ENCODE measurements around the gene GLCE. TPM values are rescaled to one million over a fixed set of nuclear protein-coding genes. Genes with fewer than 3 reads are reported as not detected.

Gene GLCE
- total RNA-seq, 1 experiment from 2014 or later, result 7.5 TPM

- Mint-ChIP-seq H3K27me3 (ENCODE audit: insufficient read depth, unreplicated experiment) (no peaks in the 10 kb centered on the region), H3K9me3 (ENCODE audit: unreplicated experiment) (no peaks in the 10 kb centered on the region), H3K36me3 (ENCODE audit: insufficient read depth, unreplicated experiment) (no peaks in the 10 kb centered on the region), H3K27ac (ENCODE audit: low read depth, unreplicated experiment) (no peak overlapping the region), H3K4me1 (ENCODE audit: insufficient read depth, unreplicated experiment) (no peaks in the 10 kb centered on the region), H3K4me3 (ENCODE audit: unreplicated experiment) (no peak overlapping the region)
- no TSS peak for BruUV-seq (replicated peaks)
- intact Hi-C loops (cut with micrococcal nuclease), result no loop called here
- POLR2A ChIA-PET, result no interaction called here
- CTCF ChIA-PET, result no interaction called here
- TF ChIP-seq CTCF (IDR thresholded peaks at IDR 0.05; ENCODE audit: unreplicated experiment), result no peak
- DNase-seq (ENCODE audit: unreplicated experiment), result no peak
Observed at GRCh38 chr15:69181424-69181823, 21.0 kb downstream of the GLCE start.

GRCh38 chr15:69185216-69185615 lies 24.8 kb downstream of the GLCE start:
- ChIA-PET POLR2A (interaction anchor here (0.8 to 1.8 kb wide), 6 partner anchors 10 to 27 kb away, joined by 3 to 7 read pairs (median 4); no protein-coding TSS in a partner anchor), CTCF (no interaction called here)
- no peak for TF ChIP-seq CTCF (IDR thresholded peaks at IDR 0.05; ENCODE audit: unreplicated experiment)
- no peak for DNase-seq (ENCODE audit: unreplicated experiment)
- Mint-ChIP-seq H3K36me3 (ENCODE audit: insufficient read depth, unreplicated experiment) (no peaks in the 10 kb centered on the region), H3K27ac (ENCODE audit: low read depth, unreplicated experiment) (no peak overlapping the region), H3K4me3 (ENCODE audit: unreplicated experiment) (no peak overlapping the region), H3K9me3 (ENCODE audit: unreplicated experiment) (peaks cover 13% of the 10 kb centered on the region), H3K27me3 (ENCODE audit: insufficient read depth, unreplicated experiment) (no peaks in the 10 kb centered on the region), H3K4me1 (ENCODE audit: insufficient read depth, unreplicated experiment) (no peaks in the 10 kb centered on the region)
- intact Hi-C loops (cut with micrococcal nuclease), result no loop called here
- no TSS peak for BruUV-seq (replicated peaks)

GRCh38 chr15:69185706-69186105 lies 25.3 kb downstream of the GLCE start:
- H3K4me1 Mint-ChIP-seq (ENCODE audit: insufficient read depth, unreplicated experiment), result no peaks in the 10 kb centered on the region
- ChIA-PET CTCF (no interaction called here), POLR2A (interaction anchor here (0.7 to 1.8 kb wide), 6 partner anchors 8 to 235 kb away, joined by 3 to 5 read pairs (median 4); no protein-coding TSS in a partner anchor)
- no peaks in the 10 kb centered on the region for H3K27me3 Mint-ChIP-seq (ENCODE audit: insufficient read depth, unreplicated experiment)
- BruUV-seq (replicated peaks), result no TSS peak
- no peaks in the 10 kb centered on the region for H3K36me3 Mint-ChIP-seq (ENCODE audit: insufficient read depth, unreplicated experiment)
- no peak for DNase-seq (ENCODE audit: unreplicated experiment)
- H3K27ac Mint-ChIP-seq (ENCODE audit: low read depth, unreplicated experiment), result no peak overlapping the region
- H3K9me3 Mint-ChIP-seq (ENCODE audit: unreplicated experiment), result peaks cover 17% of the 10 kb centered on the region
- H3K4me3 Mint-ChIP-seq (ENCODE audit: unreplicated experiment), result no peak overlapping the region
- TF ChIP-seq CTCF (IDR thresholded peaks at IDR 0.05; ENCODE audit: unreplicated experiment), result no peak
- intact Hi-C loops (cut with micrococcal nuclease), result no loop called here

GRCh38 chr15:69189157-69189556 lies 28.7 kb downstream of the GLCE start:
- DNase-seq (ENCODE audit: unreplicated experiment), result no peak
- intact Hi-C loops (cut with micrococcal nuclease), result no loop called here

More at GRCh38 chr15:69189157-69189556, 28.7 kb downstream of the GLCE start:
- ChIA-PET POLR2A (no interaction called here), CTCF (interaction anchor here (1.4 kb wide), 1 partner anchor 11 kb away, joined by 3 read pairs; no protein-coding TSS in a partner anchor)
- no peak overlapping the region for H3K27ac Mint-ChIP-seq (ENCODE audit: low read depth, unreplicated experiment)
- H3K27me3 Mint-ChIP-seq (ENCODE audit: insufficient read depth, unreplicated experiment), result no peaks in the 10 kb centered on the region
- TF ChIP-seq CTCF (IDR thresholded peaks at IDR 0.05; ENCODE audit: unreplicated experiment), result no peak
- no peaks in the 10 kb centered on the region for H3K36me3 Mint-ChIP-seq (ENCODE audit: insufficient read depth, unreplicated experiment)
- no TSS peak for BruUV-seq (replicated peaks)
- H3K4me3 Mint-ChIP-seq (ENCODE audit: unreplicated experiment), result no peak overlapping the region
- H3K4me1 Mint-ChIP-seq (ENCODE audit: insufficient read depth, unreplicated experiment), result no peaks in the 10 kb centered on the region
- peaks cover 25% of the 10 kb centered on the region for H3K9me3 Mint-ChIP-seq (ENCODE audit: unreplicated experiment)

Measured in MCF 10A (cell line).